MM.1S (cell line): Measurements from ENCODE around the gene NPFFR1.

ENCODE experiments used
- EZH2phosphoT487 ChIP-seq: fragments of 300-600 bp; sonication (generic); IDR thresholded peaks from 2 replicates; pipeline ENCODE4 v1.6.1; 2018; ENCODE audit warnings: antibody characterized with exemption, low read length
- TF ChIP-seq, protein P1 (sequence below): fragments of 300-600 bp; sonication (generic); IDR thresholded peaks from 2 replicates; pipeline ENCODE4 v1.5.1; 2016; ENCODE audit warnings: antibody characterized with exemption, low read length, mixed read lengths

DNA sequence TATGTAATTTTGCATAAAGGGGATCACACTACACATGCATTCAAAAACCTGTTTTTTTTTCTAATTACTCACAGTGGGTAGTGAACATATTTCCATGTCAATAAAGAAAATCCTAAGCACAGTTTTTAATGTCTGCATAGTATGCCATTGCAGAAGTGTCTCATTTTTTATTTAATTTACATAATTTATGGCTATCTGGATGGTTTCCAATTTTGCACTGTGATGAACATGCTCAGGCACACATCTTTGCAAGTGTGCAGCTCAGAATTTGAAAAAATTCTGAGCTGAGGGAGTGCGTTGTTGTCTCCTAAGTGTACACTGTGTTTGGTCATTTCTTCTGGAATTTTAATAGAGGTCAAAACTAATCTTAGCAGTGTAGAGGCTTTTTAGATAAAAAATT, 2.2 kb downstream of the NPFFR1 start:
- TF ChIP-seq, protein P1, sequence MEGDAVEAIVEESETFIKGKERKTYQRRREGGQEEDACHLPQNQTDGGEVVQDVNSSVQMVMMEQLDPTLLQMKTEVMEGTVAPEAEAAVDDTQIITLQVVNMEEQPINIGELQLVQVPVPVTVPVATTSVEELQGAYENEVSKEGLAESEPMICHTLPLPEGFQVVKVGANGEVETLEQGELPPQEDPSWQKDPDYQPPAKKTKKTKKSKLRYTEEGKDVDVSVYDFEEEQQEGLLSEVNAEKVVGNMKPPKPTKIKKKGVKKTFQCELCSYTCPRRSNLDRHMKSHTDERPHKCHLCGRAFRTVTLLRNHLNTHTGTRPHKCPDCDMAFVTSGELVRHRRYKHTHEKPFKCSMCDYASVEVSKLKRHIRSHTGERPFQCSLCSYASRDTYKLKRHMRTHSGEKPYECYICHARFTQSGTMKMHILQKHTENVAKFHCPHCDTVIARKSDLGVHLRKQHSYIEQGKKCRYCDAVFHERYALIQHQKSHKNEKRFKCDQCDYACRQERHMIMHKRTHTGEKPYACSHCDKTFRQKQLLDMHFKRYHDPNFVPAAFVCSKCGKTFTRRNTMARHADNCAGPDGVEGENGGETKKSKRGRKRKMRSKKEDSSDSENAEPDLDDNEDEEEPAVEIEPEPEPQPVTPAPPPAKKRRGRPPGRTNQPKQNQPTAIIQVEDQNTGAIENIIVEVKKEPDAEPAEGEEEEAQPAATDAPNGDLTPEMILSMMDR, result no peak
- TF ChIP-seq EZH2phosphoT487, result no peak
